ENCODE measurements around the gene CNTLN. TPM values are rescaled to one million over a fixed set of nuclear protein-coding genes. Genes with fewer than 3 reads are reported as not detected.

The CNTLN gene
- total and polyA plus RNA-seq, 9 of the 15 experiments (the other 6 are each of a cell fraction or from before 2014, with no cell fraction given), result 0.08 TPM; not detected in 8

GRCh38 chr9:17293685-17294084 lies 158.8 kb downstream of the CNTLN start (continued):
- TF ChIP-seq, protein P1, sequence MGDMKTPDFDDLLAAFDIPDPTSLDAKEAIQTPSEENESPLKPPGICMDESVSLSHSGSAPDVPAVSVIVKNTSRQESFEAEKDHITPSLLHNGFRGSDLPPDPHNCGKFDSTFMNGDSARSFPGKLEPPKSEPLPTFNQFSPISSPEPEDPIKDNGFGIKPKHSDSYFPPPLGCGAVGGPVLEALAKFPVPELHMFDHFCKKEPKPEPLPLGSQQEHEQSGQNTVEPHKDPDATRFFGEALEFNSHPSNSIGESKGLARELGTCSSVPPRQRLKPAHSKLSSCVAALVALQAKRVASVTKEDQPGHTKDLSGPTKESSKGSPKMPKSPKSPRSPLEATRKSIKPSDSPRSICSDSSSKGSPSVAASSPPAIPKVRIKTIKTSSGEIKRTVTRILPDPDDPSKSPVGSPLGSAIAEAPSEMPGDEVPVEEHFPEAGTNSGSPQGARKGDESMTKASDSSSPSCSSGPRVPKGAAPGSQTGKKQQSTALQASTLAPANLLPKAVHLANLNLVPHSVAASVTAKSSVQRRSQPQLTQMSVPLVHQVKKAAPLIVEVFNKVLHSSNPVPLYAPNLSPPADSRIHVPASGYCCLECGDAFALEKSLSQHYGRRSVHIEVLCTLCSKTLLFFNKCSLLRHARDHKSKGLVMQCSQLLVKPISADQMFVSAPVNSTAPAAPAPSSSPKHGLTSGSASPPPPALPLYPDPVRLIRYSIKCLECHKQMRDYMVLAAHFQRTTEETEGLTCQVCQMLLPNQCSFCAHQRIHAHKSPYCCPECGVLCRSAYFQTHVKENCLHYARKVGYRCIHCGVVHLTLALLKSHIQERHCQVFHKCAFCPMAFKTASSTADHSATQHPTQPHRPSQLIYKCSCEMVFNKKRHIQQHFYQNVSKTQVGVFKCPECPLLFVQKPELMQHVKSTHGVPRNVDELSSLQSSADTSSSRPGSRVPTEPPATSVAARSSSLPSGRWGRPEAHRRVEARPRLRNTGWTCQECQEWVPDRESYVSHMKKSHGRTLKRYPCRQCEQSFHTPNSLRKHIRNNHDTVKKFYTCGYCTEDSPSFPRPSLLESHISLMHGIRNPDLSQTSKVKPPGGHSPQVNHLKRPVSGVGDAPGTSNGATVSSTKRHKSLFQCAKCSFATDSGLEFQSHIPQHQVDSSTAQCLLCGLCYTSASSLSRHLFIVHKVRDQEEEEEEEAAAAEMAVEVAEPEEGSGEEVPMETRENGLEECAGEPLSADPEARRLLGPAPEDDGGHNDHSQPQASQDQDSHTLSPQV (IDR thresholded peaks at IDR 0.05), result no peak
- no peak for TF ChIP-seq NCOA2 (IDR thresholded peaks at IDR 0.05; ENCODE audit: partially characterized antibody in 2 of 2)
- TF ChIP-seq KLF6 (CRISPR knock-in tag; IDR thresholded peaks at IDR 0.05; ENCODE audit: borderline replicate concordance), result no peak
- TF ChIP-seq ZNF740 (CRISPR knock-in tag; IDR thresholded peaks at IDR 0.05), result no peak
- no peak for TF ChIP-seq ZNF740 (tag; IDR thresholded peaks at IDR 0.05)
- TF ChIP-seq ZC3H4 (CRISPR knock-in tag; IDR thresholded peaks at IDR 0.05; ENCODE audit: borderline replicate concordance), result no peak
